Measurements from ENCODE around the gene MTG2. TPM values are rescaled to one million over a fixed set of nuclear protein-coding genes. Genes with fewer than 3 reads are reported as not detected.

The MTG2 gene
- total and polyA plus RNA-seq, 4 donors: 13.0 to 28.0 (median 24.4) TPM

DNA sequence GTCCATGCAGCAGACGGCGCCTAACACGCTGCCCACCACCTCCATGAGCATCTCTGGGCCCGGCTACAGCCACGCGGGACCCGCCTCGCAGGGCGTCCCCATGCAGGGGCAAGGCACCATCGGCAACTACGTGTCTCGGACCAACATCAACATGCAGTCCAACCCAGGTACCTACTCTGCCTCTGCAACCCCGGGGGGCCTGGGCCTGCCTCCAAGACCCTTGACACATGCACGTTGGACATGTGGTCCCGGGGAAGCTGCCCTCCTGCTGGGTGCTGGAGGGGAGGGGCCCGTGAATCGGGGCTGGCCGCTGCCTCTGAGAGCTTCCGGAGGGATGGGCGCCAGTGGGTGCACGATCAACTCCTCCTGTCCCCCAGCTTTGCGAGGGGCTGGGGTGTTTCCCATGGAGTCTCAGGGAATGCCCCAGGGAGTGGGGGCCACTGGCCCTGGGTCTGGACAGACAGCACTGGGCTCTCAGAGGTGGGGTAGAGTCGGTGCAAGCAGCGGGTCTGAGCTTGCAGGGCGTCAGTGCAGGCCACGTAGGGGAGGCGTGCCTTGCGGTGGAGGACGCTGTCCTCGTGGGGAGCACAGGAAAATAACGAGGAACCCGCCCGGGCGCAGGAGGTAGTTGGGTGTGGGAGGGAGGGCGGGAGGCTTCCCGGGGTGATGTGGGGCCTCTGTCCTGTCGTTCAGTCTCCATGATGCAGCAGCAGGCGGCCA lies 19.9 kb upstream of the MTG2 start:
- Histone ChIP-seq H3K36me3 (ENCODE audit: control insufficient read depth in 4 of 4, insufficient read depth in 3 of 4, low read depth in 1 of 4, low read length in 3 of 4) (peaks cover 20 to 56% (median 25%) of the 10 kb centered on the region in 4 donors), H3K27ac (ENCODE audit: low read depth in 1 of 2, low read length in 2 of 2) (no peak overlapping the region), H3K9ac (ENCODE audit: low read depth in 1 of 2, low read length in 2 of 2) (no peak overlapping the region), H3K9me3 (ENCODE audit: control insufficient read depth in 4 of 4, low read length in 3 of 4) (no peaks in the 10 kb centered on the region), H3K4me1 (ENCODE audit: control insufficient read depth in 4 of 4, insufficient read depth in 4 of 4, low read length in 3 of 4) (peaks cover 0 to under 1% (median 0%) of the 10 kb centered on the region in 4 donors), H3K27me3 (ENCODE audit: control insufficient read depth in 4 of 4, insufficient read depth in 4 of 4, low read length in 3 of 4) (no peaks in the 10 kb centered on the region), H3K4me3 (ENCODE audit: low read depth in 1 of 3, low read length in 3 of 3) (no peak overlapping the region)
- no peak for TF ChIP-seq TAF1 (conservative IDR thresholded peaks at IDR 0.05)
- TF ChIP-seq, protein P1, sequence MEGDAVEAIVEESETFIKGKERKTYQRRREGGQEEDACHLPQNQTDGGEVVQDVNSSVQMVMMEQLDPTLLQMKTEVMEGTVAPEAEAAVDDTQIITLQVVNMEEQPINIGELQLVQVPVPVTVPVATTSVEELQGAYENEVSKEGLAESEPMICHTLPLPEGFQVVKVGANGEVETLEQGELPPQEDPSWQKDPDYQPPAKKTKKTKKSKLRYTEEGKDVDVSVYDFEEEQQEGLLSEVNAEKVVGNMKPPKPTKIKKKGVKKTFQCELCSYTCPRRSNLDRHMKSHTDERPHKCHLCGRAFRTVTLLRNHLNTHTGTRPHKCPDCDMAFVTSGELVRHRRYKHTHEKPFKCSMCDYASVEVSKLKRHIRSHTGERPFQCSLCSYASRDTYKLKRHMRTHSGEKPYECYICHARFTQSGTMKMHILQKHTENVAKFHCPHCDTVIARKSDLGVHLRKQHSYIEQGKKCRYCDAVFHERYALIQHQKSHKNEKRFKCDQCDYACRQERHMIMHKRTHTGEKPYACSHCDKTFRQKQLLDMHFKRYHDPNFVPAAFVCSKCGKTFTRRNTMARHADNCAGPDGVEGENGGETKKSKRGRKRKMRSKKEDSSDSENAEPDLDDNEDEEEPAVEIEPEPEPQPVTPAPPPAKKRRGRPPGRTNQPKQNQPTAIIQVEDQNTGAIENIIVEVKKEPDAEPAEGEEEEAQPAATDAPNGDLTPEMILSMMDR (IDR thresholded peaks at IDR 0.05; ENCODE audit: low read depth, low read length, missing input control): no peak
- TF ChIP-seq, protein P2, sequence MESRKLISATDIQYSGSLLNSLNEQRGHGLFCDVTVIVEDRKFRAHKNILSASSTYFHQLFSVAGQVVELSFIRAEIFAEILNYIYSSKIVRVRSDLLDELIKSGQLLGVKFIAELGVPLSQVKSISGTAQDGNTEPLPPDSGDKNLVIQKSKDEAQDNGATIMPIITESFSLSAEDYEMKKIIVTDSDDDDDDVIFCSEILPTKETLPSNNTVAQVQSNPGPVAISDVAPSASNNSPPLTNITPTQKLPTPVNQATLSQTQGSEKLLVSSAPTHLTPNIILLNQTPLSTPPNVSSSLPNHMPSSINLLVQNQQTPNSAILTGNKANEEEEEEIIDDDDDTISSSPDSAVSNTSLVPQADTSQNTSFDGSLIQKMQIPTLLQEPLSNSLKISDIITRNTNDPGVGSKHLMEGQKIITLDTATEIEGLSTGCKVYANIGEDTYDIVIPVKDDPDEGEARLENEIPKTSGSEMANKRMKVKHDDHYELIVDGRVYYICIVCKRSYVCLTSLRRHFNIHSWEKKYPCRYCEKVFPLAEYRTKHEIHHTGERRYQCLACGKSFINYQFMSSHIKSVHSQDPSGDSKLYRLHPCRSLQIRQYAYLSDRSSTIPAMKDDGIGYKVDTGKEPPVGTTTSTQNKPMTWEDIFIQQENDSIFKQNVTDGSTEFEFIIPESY (IDR thresholded peaks at IDR 0.05): no peak
- WGBS: 93% methylated on average over 38 of the region's 38 CpGs
- no peak for DNase-seq (ENCODE audit: low spot score)

DNA sequence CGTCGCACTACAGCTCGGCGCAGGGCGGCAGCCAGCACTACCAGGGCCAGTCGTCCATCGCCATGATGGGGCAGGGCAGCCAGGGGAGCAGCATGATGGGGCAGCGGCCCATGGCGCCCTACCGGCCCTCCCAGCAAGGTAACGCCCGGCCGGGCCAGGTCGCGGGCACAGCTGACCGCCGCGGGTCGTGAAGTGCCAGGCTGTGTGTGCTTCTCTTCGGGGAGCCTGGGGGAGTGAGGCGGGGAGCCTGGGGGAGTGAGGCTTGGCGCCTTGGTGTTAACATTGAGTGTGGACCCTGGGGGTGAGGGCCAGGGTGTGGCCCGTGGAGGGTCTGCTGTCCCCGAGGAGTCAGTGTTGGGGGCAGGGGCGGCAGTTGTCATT lies 19.4 kb upstream of the MTG2 start:
- Histone ChIP-seq H3K4me1 (ENCODE audit: control insufficient read depth in 4 of 4, insufficient read depth in 4 of 4, low read length in 3 of 4) (no peaks in the 10 kb centered on the region), H3K4me3 (ENCODE audit: low read depth in 1 of 3, low read length in 3 of 3) (no peak overlapping the region), H3K27me3 (ENCODE audit: control insufficient read depth in 4 of 4, insufficient read depth in 4 of 4, low read length in 3 of 4) (no peaks in the 10 kb centered on the region), H3K27ac (ENCODE audit: low read depth in 1 of 2, low read length in 2 of 2) (no peak overlapping the region), H3K36me3 (ENCODE audit: control insufficient read depth in 4 of 4, insufficient read depth in 3 of 4, low read depth in 1 of 4, low read length in 3 of 4) (peaks cover 22 to 62% (median 26%) of the 10 kb centered on the region in 4 donors), H3K9me3 (ENCODE audit: control insufficient read depth in 4 of 4, low read length in 3 of 4) (no peaks in the 10 kb centered on the region), H3K9ac (ENCODE audit: low read depth in 1 of 2, low read length in 2 of 2) (no peak overlapping the region)
- DNase-seq (ENCODE audit: low spot score): no peak
- 95% methylated on average over 25 of the region's 25 CpGs for WGBS
- TF ChIP-seq, protein P3, sequence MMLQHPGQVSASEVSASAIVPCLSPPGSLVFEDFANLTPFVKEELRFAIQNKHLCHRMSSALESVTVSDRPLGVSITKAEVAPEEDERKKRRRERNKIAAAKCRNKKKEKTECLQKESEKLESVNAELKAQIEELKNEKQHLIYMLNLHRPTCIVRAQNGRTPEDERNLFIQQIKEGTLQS (IDR thresholded peaks at IDR 0.05): no peak
- TF ChIP-seq, protein P2 (IDR thresholded peaks at IDR 0.05): no peak
- TF ChIP-seq, protein P4, sequence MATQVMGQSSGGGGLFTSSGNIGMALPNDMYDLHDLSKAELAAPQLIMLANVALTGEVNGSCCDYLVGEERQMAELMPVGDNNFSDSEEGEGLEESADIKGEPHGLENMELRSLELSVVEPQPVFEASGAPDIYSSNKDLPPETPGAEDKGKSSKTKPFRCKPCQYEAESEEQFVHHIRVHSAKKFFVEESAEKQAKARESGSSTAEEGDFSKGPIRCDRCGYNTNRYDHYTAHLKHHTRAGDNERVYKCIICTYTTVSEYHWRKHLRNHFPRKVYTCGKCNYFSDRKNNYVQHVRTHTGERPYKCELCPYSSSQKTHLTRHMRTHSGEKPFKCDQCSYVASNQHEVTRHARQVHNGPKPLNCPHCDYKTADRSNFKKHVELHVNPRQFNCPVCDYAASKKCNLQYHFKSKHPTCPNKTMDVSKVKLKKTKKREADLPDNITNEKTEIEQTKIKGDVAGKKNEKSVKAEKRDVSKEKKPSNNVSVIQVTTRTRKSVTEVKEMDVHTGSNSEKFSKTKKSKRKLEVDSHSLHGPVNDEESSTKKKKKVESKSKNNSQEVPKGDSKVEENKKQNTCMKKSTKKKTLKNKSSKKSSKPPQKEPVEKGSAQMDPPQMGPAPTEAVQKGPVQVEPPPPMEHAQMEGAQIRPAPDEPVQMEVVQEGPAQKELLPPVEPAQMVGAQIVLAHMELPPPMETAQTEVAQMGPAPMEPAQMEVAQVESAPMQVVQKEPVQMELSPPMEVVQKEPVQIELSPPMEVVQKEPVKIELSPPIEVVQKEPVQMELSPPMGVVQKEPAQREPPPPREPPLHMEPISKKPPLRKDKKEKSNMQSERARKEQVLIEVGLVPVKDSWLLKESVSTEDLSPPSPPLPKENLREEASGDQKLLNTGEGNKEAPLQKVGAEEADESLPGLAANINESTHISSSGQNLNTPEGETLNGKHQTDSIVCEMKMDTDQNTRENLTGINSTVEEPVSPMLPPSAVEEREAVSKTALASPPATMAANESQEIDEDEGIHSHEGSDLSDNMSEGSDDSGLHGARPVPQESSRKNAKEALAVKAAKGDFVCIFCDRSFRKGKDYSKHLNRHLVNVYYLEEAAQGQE (IDR thresholded peaks at IDR 0.05): no peak
- TF ChIP-seq HNF4G (IDR thresholded peaks at IDR 0.05) (no peak), TAF1 (conservative IDR thresholded peaks at IDR 0.05) (no peak), RAD21 (IDR thresholded peaks at IDR 0.05) (no peak), NR2F2 (IDR thresholded peaks at IDR 0.05) (no peak)
- TF ChIP-seq, protein P1 (IDR thresholded peaks at IDR 0.05; ENCODE audit: low read depth, low read length, missing input control): no peak

Data from liver (tissue), 9 donors.